Activated effector memory CD4-positive, alpha-beta T cell treated with Interleukin-2 at 50 U/mL for 16 hours (primary cell): ENCODE results near the gene LAMA3.

Source experiments
- DNase-seq: peaks from one replicate; pipeline ENCODE4 v3.0.0-alpha.2; 2020

Gene LAMA3

GRCh38 chr18:23983112-23983511 is 293.9 kb downstream of the LAMA3 start:
- no peak for DNase-seq

GRCh38 chr18:23986600-23987359 is 297.5 kb downstream of the LAMA3 start:
- no peak for DNase-seq

- no peak for DNase-seq
These were observed 301.5 kb downstream of the LAMA3 start for GRCh38 chr18:23990474-23991410.

GRCh38 chr18:23992089-23992940 is 303.1 kb downstream of the LAMA3 start:
- peak; percentile 52 for DNase-seq

GRCh38 chr18:23992941-23993280 is 303.7 kb downstream of the LAMA3 start:
- DNase-seq: no peak

- no peak for DNase-seq
These were observed 305.2 kb downstream of the LAMA3 start for GRCh38 chr18:23994361-23994902.

GRCh38 chr18:23995180-23995579 is 305.9 kb downstream of the LAMA3 start:
- DNase-seq: no peak

- DNase-seq: no peak
These were observed 308.8 kb downstream of the LAMA3 start for GRCh38 chr18:23998018-23998417.

- no peak for DNase-seq
These were observed 309.6 kb downstream of the LAMA3 start for GRCh38 chr18:23998820-23999219.

GRCh38 chr18:24000613-24001490 is 311.6 kb downstream of the LAMA3 start:
- DNase-seq: no peak

GRCh38 chr18:24002479-24002878 is 313.2 kb downstream of the LAMA3 start:
- no peak for DNase-seq

- no peak for DNase-seq
These were observed 314.0 kb downstream of the LAMA3 start for GRCh38 chr18:24003288-24003687.

- no peak for DNase-seq
These were observed 314.8 kb downstream of the LAMA3 start for GRCh38 chr18:24003903-24004640.
